HCEC 1CT (cell line): ENCODE results near the gene KCNJ8.
"Not testable (repeated sequence)": the region's sequence is repeated elsewhere in the genome, so short reads cannot be mapped to it uniquely, and the experiment has no call there.

Source experiments
- DNase-seq: peaks from one replicate; pipeline ENCODE4 v3.0.0-alpha.2; 2017

Gene KCNJ8

DNA sequence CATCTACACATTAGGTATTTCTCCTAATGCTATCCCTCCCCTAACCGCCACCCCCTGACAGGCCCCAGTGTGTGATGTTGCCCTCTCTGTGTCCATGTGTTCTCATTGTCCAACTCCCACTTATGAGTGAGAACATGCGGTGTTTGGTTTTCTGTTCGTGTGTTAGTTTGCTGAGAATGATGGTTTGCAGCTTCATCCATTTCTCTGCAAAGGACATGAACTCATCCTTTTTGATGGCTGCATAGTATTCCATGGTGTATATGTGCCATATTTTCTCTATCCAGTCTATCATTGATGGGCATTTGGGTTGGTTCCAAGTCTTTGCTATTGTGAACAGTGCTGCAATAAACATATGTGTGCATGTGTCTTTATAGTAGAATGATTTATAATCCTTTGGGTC lies 8.2 kb upstream of the KCNJ8 start:
- DNase-seq, result not testable (repeated sequence)

DNA sequence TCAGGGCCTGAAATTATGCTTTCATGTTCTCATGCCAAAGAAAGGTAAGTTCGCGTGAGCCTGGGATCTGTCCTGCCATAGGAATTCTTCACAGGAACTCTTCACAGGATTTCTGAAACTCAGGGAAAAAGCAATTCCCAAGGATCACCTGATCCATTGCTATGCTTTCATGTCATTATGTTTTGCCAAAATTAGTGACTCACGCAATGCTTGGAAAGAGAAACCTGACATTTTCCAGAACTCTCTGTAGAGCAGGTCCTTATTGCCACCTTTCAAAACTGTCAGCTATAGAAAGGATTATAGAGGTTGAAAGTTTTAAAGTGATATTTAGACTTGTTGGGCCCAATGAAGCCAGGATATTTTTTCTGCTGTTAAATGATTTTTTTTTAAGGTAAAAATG lies 6.3 kb upstream of the KCNJ8 start:
- no peak for DNase-seq

DNA sequence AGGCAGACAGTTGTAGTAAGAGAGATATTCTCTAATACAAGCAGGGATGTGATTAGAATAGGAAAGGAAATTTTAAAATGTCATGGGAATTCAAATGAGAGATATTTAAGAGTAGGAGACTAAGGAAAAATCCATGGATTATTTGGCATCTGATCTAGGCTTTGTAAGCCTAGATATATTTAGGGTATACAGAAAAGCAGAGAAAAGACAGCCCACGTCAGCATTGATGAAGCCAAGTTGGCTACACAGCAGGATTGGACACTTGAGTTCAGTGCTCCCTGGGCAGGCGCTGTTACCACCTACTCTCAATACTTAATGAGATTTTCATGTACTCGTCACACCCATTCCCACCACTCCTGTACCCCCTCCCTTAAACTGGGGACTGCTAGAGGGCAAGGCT lies 1.7 kb upstream of the KCNJ8 start:
- no peak for DNase-seq

DNA sequence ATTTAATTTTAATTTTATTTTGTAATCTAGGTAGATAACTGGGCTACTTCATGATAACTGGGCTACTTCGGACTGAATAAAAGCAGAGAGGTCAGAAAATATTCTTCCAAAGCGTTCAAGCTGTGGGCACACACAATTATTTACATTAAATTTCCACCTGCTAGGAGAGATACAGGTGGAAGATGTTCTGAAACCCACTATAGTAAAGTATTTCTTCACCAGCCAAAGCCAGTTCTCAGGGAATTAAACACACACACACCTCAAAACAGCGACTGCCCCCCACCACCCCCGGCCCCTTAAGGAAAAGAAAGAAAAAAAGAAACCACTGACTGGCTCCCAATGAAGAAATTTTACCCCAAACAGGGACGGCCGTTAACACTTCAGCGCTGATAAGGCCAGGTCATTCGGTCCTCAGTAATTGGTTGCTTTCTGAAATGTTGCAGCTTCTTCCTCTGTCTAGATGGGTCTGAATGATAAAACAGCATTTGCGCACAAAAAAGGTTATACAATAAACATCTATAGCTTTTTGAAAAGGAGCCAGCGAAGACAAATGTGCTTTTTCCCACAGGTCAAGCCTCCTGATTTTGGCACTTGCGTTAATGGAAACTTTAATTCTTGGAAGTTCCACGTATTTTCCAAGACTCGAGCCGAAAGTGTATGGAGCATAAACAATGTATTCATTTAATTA lies 771 bp upstream of the KCNJ8 start:
- DNase-seq, result no peak

DNA sequence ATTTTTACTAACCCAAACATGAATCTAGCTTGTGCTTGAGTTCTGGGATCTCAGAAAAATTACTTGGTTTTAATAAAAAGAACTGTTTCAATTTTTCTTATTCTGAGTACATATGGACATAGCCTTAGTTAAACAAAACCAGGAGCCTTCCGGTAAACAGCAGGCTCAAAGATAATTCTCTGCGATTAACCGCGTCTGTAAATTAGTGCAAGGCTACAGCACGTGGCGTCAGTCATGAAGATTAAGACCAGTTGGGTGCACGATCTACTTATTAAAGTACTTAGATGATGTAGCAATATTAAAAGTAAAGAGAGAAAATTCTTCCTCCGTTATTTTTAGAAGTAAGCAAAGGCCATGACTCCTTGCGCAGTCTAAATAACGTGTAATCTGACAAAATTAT lies 700 bp downstream of the KCNJ8 start:
- peak; percentile 20 for DNase-seq

DNA sequence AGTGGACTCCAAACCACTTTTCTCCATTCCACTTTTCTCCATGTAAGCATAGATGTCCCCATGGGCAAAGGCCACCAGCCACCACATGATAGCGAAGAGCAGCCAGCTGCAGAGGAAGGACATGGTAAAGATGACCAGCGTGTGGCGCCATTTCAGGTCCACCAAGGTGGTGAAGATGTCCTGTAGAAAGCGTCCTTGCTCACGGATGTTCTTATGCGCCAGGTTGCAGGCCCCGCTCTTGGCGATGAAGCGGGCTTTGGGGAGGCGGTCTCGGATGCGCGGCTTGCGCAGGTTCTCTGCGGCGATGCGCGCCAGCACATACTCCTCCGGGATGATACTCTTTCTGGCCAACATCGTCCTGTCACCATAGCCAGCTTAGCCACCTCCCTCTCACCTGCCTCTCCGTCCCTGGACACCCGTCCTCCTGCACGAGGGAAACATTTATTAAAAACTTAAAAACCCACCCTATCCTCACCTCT lies 1.2 kb downstream of the KCNJ8 start:
- peak; percentile 36 for DNase-seq

DNA sequence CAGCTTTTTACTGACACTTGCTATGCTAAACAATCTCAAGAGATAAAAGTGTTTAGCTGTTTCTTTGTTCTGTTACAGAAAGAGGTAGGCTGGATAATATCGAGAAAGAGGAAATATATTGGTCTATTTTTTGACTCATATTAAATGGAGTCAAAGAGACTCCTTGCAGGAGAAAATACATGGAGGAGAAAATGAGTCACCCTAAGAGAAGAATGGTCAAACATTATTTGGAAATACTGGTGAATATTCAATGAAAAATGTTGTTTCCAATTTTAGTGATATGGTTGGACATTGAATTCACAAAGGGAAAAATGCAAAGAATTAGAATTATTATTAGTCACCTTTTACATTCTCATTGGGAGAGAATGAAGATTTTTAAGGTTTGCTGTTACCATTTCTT lies 3.2 kb downstream of the KCNJ8 start:
- peak; percentile 83 for DNase-seq

DNA sequence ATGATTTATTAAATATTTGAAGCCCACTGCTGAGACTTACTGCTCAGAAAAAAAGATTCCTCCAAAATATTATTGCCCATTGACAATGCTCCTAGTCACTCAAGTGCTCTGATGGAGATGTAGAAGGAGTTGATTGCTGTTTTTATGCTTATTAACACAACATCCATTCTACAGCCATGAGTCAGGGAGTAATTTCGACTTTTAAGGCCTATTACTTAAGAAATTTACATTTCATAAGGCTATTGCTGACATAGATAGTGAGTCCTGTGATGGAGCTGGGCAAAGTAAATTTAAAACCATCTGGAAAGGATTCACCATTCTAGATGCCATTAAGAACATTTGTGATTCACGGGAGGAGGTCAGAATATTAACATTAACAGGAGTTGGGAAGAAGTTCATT lies 5.2 kb downstream of the KCNJ8 start:
- peak; percentile 36 for DNase-seq

DNA sequence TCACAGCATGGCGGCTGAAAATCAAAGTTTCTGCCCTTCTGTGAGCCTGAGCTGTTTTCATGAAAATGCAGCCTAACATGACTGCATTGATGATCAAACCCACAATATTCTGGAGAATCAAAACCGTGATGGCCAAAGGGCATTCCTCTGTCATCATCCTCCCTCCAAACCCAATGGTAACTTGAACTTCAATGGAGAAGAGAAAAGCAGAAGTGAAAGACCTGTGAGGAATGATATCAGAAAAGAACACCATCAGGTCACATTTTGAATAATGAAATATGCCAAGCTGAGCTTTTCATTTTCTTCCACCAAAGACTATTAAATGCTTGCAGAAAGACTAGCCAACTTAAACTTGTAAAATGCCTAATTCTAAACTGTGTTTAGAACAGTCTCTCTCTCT lies 8.1 kb downstream of the KCNJ8 start:
- no peak for DNase-seq

DNA sequence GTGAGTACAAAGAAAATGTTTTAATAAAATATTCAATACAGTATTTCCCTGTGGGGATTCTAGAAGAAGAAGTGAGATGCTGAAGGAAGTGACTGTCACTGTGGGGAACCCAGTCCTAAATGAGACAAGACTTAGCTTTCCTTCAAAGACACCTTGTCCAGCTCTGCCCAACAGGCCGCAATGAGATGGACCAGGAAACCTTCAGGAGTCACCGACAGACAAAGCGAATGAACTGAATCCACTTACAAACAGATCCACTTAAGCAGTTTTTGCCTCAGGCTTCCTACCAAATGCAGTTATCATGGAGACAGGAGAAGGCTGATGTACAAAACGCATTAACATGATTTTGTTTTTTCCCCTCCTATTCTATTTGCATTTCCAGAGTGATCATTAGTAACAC lies 9.6 kb downstream of the KCNJ8 start:
- no peak for DNase-seq

DNA sequence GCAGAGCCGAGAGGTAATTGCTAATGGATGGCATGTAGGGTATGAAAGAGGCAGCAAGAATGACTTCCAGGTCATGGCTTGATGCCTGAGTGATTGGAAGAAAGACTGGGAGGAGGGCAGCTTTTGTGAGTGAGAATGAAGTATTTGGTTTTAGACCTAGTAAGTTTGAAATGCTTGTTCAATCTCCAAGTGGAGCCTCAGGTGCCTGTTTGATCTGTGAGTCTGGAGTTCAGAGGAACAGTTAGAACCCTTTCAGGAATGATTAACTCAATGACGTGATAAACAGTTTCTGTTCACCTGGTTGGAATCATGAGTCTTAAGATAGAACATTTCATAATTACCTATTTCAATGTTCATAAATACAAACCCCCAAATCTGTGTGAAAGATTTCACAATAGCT lies 10.4 kb downstream of the KCNJ8 start:
- DNase-seq, result no peak

DNA sequence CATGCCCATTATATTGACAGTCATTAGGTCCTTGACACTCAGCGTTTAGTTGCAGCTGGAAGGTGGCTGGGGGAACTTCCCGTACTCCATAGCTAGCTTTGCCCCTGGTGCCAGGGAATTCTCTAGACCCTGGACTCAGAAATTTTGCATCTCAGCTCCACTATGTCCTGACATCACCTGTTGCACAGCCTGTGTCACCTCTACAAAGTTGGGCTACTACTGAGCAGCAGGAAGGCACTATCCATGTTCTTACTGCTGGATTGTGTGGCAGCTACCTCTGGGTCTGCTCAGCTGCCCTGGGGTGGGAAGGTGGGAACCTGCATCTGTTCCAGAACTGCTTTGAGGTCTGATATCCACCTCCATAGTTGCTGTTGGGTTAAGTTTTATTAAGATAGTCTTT lies 11.0 kb downstream of the KCNJ8 start:
- no peak for DNase-seq

DNA sequence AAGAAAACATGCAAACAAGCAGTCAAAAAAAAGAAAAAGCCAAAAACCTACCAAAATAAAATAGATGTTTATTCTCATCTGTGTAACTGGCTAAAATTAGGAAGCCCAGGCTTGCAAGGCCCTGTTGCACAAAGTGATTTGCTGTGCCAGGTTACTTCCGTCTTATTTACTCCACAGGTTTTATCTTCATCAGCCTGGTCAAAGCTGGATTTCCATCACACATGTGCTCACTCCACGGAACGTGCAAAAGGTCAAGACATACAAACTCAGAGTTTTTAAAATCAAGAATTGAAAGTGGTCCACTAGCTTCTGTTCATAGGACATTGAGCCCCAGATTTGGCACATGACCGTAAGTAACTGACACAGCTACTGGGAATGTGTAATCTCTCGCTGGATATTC lies 14.8 kb downstream of the KCNJ8 start:
- no peak for DNase-seq

DNA sequence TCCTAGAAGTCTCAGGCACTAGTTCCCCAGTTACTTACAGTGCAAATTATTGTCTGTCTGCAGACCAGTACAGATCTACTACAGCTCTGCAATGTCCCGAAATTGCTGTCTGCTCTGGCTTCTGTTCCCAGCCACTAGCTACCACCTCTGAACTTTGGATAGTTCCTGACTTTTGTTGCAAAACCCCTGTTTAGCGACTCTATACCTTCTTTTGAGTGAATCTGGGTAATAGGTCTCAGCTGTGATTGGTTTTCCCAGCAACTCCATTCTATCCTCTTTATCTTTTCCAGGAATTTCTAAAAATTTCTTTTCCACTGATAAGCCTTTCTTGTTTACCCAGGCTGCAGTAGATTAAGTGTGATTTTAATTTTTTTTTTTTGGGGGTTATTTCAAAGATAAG lies 16.8 kb downstream of the KCNJ8 start:
- no peak for DNase-seq

DNA sequence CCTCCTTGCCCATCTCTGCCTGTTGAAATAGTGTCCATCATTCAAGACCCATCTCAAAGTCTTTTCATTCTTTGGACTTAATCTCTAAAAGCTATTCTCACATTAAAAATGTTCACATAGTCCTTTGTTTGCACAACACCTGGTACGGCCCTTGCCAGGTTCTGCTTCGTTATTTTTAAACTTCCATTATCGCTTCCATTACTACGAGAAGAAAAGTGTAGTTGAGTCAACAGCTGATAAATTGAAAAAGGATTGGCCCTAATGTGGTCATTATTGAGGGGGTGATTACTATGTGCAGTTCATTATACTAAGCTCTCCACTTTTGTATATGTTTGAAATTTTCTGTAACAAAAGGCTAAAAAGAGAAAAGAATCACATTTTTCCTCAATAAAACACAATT lies 17.8 kb downstream of the KCNJ8 start:
- no peak for DNase-seq

DNA sequence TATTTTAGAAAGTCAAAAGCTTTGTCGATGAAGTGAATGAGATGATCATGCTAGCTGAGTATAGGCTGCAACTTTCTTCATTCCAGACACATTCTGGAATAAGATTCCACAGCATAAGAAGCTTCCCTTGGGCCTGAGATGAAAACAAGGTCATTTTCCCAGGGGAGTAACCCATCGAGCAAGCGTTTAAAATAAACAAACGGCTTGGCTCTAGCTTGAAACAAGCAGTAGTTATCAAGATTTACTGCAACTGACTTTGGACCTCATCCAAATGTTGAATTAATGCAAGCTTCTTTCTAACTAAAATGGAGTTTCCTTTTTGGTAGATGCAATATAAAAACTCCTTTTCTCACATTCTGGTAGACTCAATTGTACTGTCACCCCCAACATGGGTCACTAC lies 23.0 kb downstream of the KCNJ8 start:
- no peak for DNase-seq

DNA sequence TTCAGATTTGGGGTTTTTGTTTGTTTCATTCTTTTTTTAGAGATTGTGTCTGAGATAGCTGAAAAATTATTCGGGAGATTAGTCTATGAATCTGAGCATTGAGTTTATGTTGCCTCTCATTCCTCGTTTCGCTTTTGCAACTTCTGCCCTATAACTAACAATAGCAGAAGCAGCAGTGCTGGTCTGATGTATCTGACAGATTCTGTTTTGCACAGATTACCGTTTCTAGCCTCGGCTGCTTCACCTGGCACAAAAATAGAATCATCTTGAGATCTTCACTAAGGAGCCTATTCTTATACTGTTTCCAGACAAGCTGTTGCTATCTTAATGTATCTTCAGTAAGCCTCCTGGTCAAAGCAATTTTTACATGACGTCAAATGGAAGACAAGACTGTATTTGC lies 29.2 kb downstream of the KCNJ8 start:
- no peak for DNase-seq

DNA sequence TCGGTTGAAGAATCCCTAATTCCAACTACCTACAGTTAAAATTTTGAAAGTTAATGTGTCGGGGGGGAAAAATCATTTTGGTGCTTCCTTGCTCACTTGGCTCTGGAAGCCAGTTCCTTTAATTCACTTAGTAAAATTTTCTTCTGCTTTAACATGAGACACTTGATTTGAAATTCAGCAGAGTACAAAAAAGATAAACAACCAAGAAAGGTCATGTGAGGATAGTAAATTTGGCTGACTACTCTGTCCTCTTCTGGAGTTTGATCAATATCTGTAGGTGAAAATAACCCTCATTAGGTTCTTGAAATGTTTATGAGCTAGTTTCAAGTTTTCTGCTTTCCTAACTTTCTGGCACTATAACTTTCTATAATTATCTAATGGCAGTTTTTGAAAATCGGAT lies 43.4 kb downstream of the KCNJ8 start:
- DNase-seq, result no peak

DNA sequence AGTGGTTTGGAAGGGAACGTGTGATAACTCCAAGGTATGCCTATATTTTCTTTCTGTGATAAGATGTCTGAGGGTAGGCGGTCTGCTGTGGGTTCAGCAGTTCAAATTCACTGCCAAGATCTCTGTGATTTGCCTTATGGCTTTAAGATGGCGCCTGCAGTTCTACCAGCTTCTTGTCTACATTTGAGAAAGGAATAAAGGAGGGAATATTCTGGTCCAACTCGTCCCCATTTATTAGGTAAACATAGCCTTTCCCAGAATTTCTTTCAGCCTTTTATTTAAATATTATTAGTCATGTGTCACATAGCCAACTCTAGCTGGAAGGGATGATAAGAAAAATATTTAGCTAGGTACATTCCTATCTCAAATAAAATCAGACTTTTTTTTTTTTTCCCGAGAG lies 48.8 kb downstream of the KCNJ8 start:
- DNase-seq, result no peak

DNA sequence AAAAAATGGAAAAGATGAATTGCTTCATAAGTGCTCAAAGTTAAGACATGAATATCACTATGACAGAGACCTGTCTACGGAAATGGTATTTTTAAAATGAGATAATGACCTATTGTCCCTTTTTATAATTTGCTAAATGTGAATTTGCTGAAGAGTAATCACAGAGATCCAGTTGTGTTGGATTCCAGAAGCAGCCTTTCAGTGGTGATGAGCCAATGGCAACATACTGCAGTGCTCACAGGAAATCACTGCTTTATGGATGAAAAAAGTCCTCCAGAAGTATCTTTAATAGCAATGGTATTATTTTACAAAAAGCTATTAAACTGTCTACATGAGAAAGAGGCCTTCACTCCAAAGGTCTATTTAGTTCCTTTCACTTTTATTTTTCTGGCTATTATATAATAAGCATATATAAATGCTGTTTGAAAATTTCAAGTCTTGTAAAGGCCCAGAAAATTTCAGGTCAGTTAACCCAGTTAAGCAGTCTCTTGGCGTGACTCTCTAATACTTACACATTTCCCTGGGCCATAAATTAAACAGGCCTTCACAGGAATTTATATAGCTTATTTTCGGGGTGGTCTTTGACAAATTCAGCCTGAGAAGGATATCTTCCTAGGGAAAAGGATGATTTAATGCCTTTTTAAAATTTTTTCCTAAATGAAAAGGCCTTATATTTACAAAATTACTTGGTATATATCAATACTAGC lies 55.4 kb downstream of the KCNJ8 start:
- no peak for DNase-seq

DNA sequence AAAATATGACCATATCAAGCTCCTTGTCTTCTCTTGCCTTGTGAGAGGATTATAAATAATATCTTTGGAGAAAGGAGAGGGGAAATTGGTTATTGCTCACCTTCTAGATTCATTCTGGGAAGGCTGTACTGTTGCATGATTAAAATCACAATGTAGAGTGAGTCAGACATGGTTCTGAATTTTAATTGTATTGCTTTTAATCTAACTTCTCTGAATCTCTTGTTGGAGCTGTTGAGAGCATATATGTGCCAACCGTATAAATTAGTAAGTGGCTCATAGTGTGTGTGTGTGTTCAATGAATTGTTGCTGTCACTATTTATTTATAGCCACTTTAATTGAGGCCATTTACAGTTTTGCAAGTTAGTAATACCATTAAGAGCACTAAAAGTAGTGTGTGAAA lies 56.1 kb downstream of the KCNJ8 start:
- no peak for DNase-seq

DNA sequence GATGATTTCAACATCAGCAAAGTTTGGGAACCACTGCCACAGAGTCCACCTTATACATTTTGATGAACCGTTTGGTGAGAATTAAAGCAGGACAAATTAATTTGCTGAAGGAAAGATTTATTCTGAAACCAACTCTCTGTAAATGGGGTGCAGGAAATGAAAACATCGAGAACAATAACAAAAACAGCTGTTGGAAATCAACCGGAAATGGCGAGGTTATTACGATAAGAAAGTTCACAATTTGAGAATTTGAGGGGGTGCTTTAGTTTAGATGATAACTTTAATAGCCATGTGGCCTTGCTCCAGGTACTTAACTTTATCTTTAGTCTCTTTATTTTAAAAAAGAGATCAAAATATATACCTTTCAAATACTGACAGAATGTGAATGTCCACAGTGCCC lies 56.7 kb downstream of the KCNJ8 start:
- no peak for DNase-seq

DNA sequence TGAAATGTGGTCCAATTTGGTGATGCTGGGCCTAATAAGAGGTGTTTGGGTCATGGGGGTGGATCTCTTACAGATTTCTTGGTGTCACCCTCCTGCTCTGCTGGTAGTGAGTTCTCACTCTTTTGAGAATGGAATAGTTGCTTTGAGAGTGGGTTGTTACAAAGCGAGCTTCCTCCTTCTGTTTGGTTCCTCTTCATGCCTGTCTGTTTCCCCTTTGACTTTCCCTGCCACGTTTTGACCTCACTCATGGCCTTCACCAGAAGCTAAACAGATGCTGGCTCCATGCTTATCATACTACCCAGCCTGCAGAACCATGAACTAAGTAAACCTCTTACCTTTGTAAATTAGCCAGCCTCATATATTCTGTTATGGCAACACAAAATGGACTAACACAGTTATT lies 59.1 kb downstream of the KCNJ8 start:
- no peak for DNase-seq
